NCI-H1436 treated with DMSO at 0.1 percent for 48 hours (cell line): ENCODE data around the gene TRIP12.

Experiments
- DNase-seq: peaks from one replicate; lab custom pipeline; 2025; lab: John Stamatoyannopoulos, UW

TRIP12 gene

GRCh38 chr2:229715895-229716507 lies 205.8 kb downstream of the TRIP12 start:
- DNase-seq: peak; percentile 63

GRCh38 chr2:229714736-229715541 lies 206.9 kb downstream of the TRIP12 start:
- DNase-seq: no peak

GRCh38 chr2:229714080-229714735 lies 207.6 kb downstream of the TRIP12 start, which contains the start of gene DNER:
DNER (minus strand) TSS chr2:229714555; CDS start chr2:229714423, 132 bp downstream.
- no peak for DNase-seq
